Measurements from ENCODE around the gene STK35.
A peak's percentile ranks its signal among the peaks of the same experiment; 100 is the strongest.
"Not testable (repeated sequence)": the region's sequence is repeated elsewhere in the genome, so short reads cannot be mapped to it uniquely, and the experiment has no call there.

STK35 gene

DNA sequence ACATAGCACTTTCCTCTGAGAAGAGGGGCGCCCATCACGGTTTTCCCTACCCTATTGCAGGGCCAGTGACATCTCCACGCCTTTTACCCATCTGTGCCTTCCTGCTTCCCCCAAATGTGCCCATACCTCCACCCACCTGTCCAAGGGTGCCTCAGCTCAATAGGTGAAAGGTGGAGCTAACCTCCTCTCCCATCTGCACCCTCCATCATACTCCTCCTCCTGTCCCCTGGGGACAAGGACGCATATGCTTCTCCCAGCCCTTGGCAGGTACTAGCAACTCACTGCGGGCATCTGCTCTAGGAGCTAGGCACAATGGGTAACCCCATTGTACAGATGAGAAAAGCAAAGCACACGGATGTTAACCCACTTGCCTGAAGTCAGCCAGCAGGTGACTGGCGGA, 62.8 kb downstream of the STK35 start:
- DNase-seq, result no peak

DNA sequence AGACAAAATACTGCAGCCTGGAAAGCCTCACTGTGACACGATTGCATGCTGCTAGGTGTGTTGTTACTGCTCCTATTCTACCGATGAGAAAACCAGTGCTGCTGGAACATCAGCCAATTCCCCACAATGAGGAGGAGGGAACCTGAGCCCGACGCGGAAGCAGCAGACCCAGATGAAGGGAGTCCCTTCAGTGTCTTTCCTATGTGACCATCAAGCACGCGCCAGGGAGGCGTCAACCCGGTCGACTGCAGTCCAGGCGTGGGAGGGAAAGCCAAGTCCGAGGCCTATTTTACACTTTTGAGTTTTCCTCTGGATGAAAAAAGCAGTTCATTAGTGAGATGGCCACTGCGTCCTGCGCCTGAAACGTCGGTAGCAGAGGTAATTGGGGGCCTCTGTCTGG, 63.3 kb downstream of the STK35 start:
- no peak for DNase-seq

DNA sequence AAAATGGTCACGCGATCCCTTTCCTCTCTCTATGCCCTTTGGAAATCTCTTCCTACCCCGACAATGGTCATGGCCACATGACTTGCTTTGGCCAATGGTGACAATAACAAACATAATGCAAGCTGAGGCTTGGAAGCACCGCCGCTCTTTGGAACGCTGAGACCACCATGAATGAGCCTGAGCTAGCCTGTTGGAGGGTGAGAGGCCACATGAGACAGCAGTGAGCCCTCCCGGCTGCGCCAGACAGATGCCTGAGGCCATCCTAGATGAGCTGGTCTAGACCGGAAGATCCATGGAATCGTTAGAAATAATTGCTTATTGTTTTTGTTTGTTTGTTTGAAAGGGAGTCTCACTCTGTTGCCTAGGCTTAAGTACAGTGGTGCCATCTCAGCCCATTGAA, 64.2 kb downstream of the STK35 start:
- DNase-seq, result no peak

- DNase-seq, result no peak
Measured at GRCh38 chr20:2167112-2167511, 65.5 kb downstream of the STK35 start.

- no peak for DNase-seq
Measured at GRCh38 chr20:2168946-2169345, 67.3 kb downstream of the STK35 start.

GRCh38 chr20:2169456-2170088, 67.9 kb downstream of the STK35 start:
- DNase-seq, result peak; percentile 52

GRCh38 chr20:2170404-2170803, 68.8 kb downstream of the STK35 start:
- no peak for DNase-seq

DNA sequence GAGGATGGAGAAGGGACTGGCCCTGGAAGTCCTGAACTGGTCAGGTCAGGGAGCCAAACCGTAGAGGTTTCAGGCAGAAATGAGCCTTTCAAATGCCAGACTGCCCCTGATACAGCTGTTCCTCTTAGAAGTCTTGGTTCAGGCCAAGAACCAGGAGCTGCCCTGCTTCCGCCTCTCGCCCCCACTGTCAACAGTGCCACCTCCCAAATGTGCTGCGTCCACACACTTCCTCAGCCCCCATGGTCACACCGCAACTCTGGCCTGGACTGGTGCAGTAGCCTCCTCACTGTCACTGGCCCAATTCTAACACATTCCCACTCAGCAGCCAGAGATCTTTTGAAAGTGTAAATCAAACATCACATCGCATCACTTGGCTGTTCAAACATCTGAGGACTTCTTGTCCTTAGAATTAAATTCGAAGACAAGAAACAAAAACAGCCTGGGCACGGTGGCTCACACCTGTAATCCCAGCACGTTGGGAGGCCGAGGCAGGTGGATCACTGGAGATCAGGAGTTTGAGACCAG, 69.7 kb downstream of the STK35 start:
- no peak for DNase-seq

DNA sequence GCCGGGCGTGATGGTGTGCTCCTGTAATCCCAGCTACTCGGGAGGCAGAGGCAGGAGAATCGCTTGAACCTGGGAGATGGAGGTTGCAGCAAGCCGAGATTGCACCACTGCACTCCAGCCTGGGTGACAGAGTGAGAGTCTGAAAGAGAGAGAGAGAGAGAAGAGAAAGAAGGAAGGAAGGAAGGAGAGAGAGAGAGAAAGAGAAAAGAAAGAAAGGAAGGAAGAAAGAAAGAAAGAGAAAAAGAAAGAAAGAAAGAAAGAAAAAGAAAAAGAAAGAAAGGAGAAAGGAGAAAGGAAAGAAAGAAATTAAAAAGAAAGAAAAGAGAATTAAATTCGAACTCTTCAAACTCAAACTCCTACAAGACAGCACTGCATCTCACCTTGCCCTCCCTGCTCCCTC, 70.2 kb downstream of the STK35 start:
- DNase-seq, result not testable (repeated sequence)

DNA sequence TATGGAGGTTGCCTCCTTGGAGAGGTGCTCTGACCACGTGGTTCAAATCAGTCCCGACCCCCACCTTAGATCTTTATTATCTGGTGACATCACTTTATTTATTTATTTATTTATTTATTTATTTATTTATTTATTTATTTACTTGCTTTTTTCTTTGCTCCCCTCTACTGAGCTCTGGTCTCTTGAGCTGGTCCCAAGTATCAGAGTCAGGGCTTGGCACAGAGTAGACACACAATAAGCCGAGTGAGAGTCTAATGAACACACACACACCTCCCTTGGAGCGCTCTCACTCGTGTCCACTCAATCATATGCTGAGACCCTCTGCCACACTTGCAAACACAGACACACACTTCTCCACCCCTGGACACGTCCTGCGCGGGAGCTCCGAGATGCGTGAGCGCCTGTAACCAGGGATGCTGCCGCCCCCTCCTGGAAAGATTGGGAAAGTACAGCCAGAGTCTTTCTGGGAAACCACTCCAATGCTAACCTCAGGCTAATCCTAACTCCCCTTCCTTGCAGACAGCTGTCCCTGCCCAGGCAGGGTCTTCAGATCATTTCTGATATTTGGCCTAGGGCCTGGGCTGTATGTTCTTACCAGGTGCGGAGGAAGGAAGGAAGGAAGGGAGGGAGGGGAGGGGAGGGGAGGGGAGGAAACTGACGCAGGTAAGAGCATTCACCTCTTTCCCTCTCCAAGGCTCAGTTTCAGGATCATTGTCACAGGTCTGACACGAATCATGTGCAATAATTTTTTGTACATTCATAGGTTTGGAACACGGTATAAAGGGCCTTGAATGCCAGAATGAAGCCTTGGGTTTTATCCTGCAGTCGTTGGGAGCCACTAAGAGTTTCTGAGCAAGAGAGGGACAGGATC, 70.9 kb downstream of the STK35 start:
- peak; percentile 5 for DNase-seq

- DNase-seq, result no peak
Measured at GRCh38 chr20:2173186-2173585, 71.6 kb downstream of the STK35 start.

DNA sequence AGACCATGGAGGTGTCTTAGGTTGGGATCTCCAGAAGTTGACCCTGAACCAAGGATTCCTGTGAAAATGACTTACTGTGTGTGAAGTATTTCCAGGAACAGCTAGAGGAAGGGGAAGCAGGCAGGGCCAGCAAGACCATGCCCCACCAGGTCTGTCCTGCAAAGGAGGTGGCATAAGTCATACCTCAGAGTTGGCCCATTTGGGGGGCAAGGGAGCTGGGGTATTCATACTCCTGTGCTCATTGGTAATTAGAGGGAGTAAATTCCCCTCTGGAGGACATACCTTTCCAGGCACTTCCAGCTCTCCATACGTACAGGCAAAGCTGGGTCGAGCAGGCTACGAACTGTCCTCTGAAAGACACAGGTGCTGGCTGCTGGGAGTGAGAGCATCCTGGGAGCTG, 72.4 kb downstream of the STK35 start:
- DNase-seq, result no peak

DNA sequence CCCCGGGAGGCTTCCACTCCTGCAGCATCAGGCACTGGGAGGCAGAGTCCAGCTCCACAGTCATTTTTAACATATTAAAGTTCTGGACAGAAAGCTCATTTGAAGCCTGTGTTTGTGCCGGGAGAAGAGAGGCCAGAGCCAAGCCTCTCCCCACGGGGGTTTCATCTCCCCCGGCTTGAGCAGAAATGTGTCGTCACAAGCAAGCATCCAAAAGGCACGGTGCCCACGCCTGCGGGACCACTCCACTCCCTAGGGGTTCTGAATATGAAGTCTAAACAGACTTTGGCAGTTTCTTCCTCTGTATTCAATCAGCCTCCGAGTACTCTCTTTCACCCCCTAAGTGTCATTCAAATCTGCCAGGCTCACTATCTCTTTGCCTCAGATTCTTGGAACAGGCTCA, 75.3 kb downstream of the STK35 start:
- DNase-seq, result no peak

GRCh38 chr20:2178318-2179232, 76.9 kb downstream of the STK35 start:
- DNase-seq, result peak; percentile 52

DNA sequence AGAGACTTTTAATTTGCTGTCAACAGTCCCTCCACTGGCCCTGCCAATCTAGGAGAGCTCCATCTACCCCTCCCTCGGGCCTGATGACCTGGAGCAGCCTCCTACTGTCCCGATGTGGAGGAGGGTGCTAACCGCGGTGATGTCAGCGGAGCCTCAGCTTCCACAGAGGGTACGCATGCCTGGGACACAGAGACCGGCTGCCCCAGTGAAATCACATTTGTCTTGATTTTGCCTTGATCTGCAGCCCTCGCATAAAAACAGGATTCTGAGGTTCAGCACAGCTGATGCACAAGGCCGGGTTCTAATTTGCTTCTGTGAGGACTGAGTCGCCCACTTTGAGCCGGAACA, 77.6 kb downstream of the STK35 start:
- DNase-seq, result no peak

DNA sequence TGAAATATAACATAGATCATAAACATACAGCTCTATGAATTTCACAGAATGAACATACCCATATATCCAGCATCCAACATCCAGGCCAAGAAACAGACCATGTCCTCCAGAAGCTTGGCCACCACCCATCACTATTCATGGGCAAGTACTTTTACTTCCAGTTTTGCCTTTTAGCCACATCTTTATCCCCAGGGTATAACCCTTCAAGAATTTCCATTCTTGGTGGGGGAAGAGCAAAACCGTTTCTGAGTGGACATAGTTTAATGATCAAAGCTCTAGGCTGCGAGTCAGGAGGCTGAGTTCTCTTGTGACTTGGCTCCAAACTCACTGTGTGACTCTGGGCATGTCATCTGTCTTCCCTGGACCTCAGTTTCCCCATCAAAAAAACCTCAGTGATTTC, 78.3 kb downstream of the STK35 start:
- no peak for DNase-seq

DNA sequence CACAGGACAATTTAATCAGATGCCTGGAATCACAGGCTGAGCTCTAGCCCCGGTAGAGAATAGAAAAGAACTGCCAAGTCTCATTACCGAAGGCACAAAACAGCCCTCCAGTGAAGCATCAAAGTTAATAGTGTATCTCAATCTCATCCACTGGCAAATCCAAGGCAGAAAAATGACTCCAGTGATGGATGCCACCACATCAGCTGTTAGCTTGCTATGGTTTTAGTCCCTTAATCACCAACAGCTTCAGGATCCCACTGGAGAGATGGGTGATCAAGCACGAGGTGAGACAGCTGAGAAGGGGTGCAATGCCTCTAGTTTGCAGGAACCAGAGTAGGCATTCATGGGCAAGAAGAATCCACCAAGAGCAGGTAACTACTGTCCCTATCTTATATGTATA, 81.8 kb downstream of the STK35 start:
- no peak for DNase-seq

GRCh38 chr20:2184933-2185332, 83.3 kb downstream of the STK35 start:
- not testable (repeated sequence) for DNase-seq

GRCh38 chr20:2195614-2196013, 94.0 kb downstream of the STK35 start:
- no peak for DNase-seq

DNA sequence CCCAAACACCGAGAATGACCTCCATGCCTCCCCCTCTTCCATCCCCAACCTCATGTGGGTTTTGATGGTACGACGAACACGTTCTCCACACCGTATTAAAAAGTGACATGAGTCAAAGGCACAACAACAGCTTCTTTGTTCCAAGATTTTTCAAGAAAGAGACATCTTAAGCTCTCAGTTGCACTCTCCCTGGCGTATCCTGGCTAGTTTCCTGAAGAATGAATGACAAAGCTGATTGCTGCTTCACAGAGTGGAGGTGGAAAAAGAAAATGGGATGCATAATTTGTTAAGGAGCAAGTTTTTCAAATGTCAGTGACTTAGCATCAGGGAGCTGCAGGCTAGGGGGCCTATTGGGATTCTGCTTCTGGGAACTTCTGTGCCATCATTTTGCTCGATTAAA, 95.5 kb downstream of the STK35 start:
- DNase-seq, result no peak

Data from MV-4-11 (cell line).